ENCODE data around the gene SPINK8.
"Not testable (repeated sequence)": the region's sequence is repeated elsewhere in the genome, so short reads cannot be mapped to it uniquely, and the experiment has no call there.

The SPINK8 gene

DNA sequence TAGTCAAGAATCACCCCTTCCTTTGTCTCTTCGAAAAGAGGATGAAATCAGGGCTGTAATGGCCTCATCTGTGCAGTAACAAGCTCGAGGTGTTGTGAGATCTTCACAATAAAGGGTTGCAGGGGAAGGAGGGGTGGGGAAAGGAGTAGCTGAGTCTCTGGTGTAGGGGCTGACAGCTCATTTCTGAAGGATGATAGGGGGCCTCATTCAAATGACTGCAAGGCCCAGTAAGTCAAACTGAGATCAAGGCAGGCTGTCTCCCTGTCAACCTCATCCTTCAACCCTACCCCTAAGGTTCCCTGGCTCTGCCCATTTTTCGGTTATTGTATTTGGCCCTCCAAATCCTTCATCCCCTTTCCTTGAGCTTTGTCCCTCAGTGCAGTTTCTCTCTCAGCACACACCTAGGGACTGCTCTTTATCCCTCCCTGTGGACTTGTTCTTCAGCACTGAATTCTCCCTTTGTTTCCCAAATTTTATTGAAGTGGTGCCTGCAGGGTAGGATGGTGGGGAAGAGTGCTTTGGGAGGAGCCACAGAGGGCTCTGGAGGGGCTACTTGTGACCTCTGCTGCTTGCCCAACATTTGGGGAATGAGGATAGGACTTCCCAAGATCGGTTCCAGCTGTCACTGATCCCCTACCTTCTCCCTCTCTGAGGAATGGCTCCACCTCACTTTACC, 54.4 kb downstream of the SPINK8 start:
- Histone ChIP-seq H3K4me1 (ENCODE audit: control insufficient read depth, insufficient read depth, low read length, unreplicated experiment) (no peaks in the 10 kb centered on the region), H3K27me3 (ENCODE audit: insufficient read depth, low read length) (no peaks in the 10 kb centered on the region), H2AFZ (ENCODE audit: low read length, unreplicated experiment) (no peak overlapping the region), H3K36me3 (ENCODE audit: insufficient read depth, low read length) (no peaks in the 10 kb centered on the region), H3K27ac (ENCODE audit: low read depth, low read length) (no peak overlapping the region), H3K4me3 (ENCODE audit: low read depth, low read length) (no peak overlapping the region), H3K79me2 (ENCODE audit: control insufficient read depth, insufficient read depth, low read length, unreplicated experiment) (no peaks in the 10 kb centered on the region)

GRCh38 chr3:48276911-48277641, 56.4 kb downstream of the SPINK8 start:
- Histone ChIP-seq H3K27ac (ENCODE audit: low read depth, low read length) (no peak overlapping the region), H3K27me3 (ENCODE audit: insufficient read depth, low read length) (no peaks in the 10 kb centered on the region), H3K36me3 (ENCODE audit: insufficient read depth, low read length) (no peaks in the 10 kb centered on the region), H3K79me2 (ENCODE audit: control insufficient read depth, insufficient read depth, low read length, unreplicated experiment) (no peaks in the 10 kb centered on the region), H3K4me3 (ENCODE audit: low read depth, low read length) (no peak overlapping the region), H3K4me1 (ENCODE audit: control insufficient read depth, insufficient read depth, low read length, unreplicated experiment) (no peaks in the 10 kb centered on the region), H2AFZ (ENCODE audit: low read length, unreplicated experiment) (no peak overlapping the region)

- Histone ChIP-seq H3K4me3 (ENCODE audit: low read depth, low read length) (no peak overlapping the region), H2AFZ (ENCODE audit: low read length, unreplicated experiment) (no peak overlapping the region), H3K36me3 (ENCODE audit: insufficient read depth, low read length) (no peaks in the 10 kb centered on the region), H3K27ac (ENCODE audit: low read depth, low read length) (no peak overlapping the region), H3K79me2 (ENCODE audit: control insufficient read depth, insufficient read depth, low read length, unreplicated experiment) (no peaks in the 10 kb centered on the region), H3K4me1 (ENCODE audit: control insufficient read depth, insufficient read depth, low read length, unreplicated experiment) (no peaks in the 10 kb centered on the region), H3K27me3 (ENCODE audit: insufficient read depth, low read length) (no peaks in the 10 kb centered on the region)
These were observed 58.0 kb downstream of the SPINK8 start for GRCh38 chr3:48275287-48276027.

DNA sequence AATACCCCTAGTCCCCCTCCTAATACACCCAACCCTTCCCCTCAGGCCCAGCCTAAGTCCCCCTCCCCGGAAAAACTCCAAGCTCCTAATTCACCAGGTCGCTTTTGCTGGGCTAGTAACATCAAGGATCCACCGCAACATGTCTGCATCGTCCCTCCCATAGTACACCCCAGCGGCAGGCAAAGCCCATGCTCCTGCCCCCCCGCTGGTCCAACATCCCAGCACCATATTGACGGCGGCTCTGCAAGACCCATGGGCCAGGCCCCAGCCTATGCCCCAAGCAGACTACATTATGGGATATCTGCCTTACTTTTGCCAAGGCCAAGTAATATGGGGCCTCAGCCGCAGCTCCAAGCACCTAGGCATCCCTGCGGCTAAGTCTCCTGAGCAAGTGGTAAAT, 59.0 kb downstream of the SPINK8 start:
- H3K27me3 ChIP-seq (ENCODE audit: insufficient read depth, low read length) = no peaks in the 10 kb centered on the region
- H3K4me1 ChIP-seq (ENCODE audit: control insufficient read depth, insufficient read depth, low read length, unreplicated experiment) = no peaks in the 10 kb centered on the region
- H3K36me3 ChIP-seq (ENCODE audit: insufficient read depth, low read length) = no peaks in the 10 kb centered on the region
- H2AFZ ChIP-seq (ENCODE audit: low read length, unreplicated experiment) = no peak overlapping the region
- H3K27ac ChIP-seq (ENCODE audit: low read depth, low read length) = no peak overlapping the region
- H3K79me2 ChIP-seq (ENCODE audit: control insufficient read depth, insufficient read depth, low read length, unreplicated experiment) = no peaks in the 10 kb centered on the region
- no peak overlapping the region for H3K4me3 ChIP-seq (ENCODE audit: low read depth, low read length)

- Histone ChIP-seq H3K27me3 (ENCODE audit: insufficient read depth, low read length) (no peaks in the 10 kb centered on the region), H3K4me3 (ENCODE audit: low read depth, low read length) (no peak overlapping the region), H3K79me2 (ENCODE audit: control insufficient read depth, insufficient read depth, low read length, unreplicated experiment) (no peaks in the 10 kb centered on the region), H3K27ac (ENCODE audit: low read depth, low read length) (no peak overlapping the region), H2AFZ (ENCODE audit: low read length, unreplicated experiment) (no peak overlapping the region), H3K4me1 (ENCODE audit: control insufficient read depth, insufficient read depth, low read length, unreplicated experiment) (no peaks in the 10 kb centered on the region), H3K36me3 (ENCODE audit: insufficient read depth, low read length) (no peaks in the 10 kb centered on the region)
These were observed 59.8 kb downstream of the SPINK8 start for GRCh38 chr3:48273594-48274211.

DNA sequence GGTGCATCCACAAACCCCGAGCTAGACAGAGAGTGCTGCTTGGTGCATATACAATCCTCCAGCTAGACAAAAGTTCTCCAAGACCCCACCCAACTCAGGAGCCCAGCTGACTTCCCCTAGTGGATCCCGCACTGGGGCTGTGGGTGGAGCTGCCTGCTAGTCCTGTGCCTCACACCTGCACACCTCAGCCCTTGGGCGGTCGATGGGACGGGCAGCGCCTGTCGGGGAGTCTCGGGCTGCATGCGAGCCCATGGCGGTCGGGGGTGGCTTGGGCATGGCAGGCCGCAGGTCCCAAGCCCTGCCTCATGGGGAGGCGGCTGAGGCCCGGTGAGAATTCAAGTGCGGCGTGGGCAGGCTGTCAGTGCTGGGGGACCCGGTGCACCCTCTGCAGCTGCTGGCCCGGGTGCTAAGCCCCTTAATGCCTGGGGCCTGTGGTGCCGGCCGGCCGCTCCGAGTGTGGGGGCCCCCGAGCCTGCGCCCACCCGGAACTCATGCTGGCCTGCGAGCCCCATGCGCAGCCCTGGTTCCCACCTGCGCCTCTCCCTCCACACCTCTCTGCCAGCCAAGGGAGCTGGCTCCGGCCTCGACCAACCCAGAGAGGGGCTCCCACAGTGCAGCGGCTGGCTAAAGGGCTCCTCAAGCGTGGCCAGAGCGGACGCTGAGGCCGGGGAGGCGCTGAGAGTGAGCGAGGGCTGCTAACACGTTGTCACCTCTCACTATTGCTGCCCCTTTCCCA, 61.5 kb downstream of the SPINK8 start:
- Histone ChIP-seq H3K36me3 (ENCODE audit: insufficient read depth, low read length) (no peaks in the 10 kb centered on the region), H3K4me1 (ENCODE audit: control insufficient read depth, insufficient read depth, low read length, unreplicated experiment) (no peaks in the 10 kb centered on the region)

GRCh38 chr3:48271223-48271622, 62.2 kb downstream of the SPINK8 start:
- not testable (repeated sequence) for H3K79me2 ChIP-seq (ENCODE audit: control insufficient read depth, insufficient read depth, low read length, unreplicated experiment); H3K36me3 ChIP-seq (ENCODE audit: insufficient read depth, low read length); H2AFZ ChIP-seq (ENCODE audit: low read length, unreplicated experiment); H3K27ac ChIP-seq (ENCODE audit: low read depth, low read length); H3K4me1 ChIP-seq (ENCODE audit: control insufficient read depth, insufficient read depth, low read length, unreplicated experiment); H3K4me3 ChIP-seq (ENCODE audit: low read depth, low read length); H3K27me3 ChIP-seq (ENCODE audit: insufficient read depth, low read length)

More for the DNA sequence above, 61.5 kb downstream of the SPINK8 start:
- Histone ChIP-seq H3K27ac (ENCODE audit: low read depth, low read length) (no peak overlapping the region), H3K27me3 (ENCODE audit: insufficient read depth, low read length) (no peaks in the 10 kb centered on the region), H3K79me2 (ENCODE audit: control insufficient read depth, insufficient read depth, low read length, unreplicated experiment) (no peaks in the 10 kb centered on the region), H2AFZ (ENCODE audit: low read length, unreplicated experiment) (no peak overlapping the region), H3K4me3 (ENCODE audit: low read depth, low read length) (no peak overlapping the region)

GRCh38 chr3:48270306-48270705, 63.2 kb downstream of the SPINK8 start:
- no peaks in the 10 kb centered on the region for H3K79me2 ChIP-seq (ENCODE audit: control insufficient read depth, insufficient read depth, low read length, unreplicated experiment)
- no peak overlapping the region for H2AFZ ChIP-seq (ENCODE audit: low read length, unreplicated experiment)
- no peaks in the 10 kb centered on the region for H3K4me1 ChIP-seq (ENCODE audit: control insufficient read depth, insufficient read depth, low read length, unreplicated experiment)
- no peak overlapping the region for H3K27ac ChIP-seq (ENCODE audit: low read depth, low read length)
- H3K36me3 ChIP-seq (ENCODE audit: insufficient read depth, low read length) = no peaks in the 10 kb centered on the region
- H3K4me3 ChIP-seq (ENCODE audit: low read depth, low read length) = no peak overlapping the region
- no peaks in the 10 kb centered on the region for H3K27me3 ChIP-seq (ENCODE audit: insufficient read depth, low read length)

GRCh38 chr3:48269592-48269991, 63.9 kb downstream of the SPINK8 start:
- H3K4me3 ChIP-seq (ENCODE audit: low read depth, low read length) = no peak overlapping the region
- no peak overlapping the region for H2AFZ ChIP-seq (ENCODE audit: low read length, unreplicated experiment)
- no peak overlapping the region for H3K27ac ChIP-seq (ENCODE audit: low read depth, low read length)
- no peaks in the 10 kb centered on the region for H3K27me3 ChIP-seq (ENCODE audit: insufficient read depth, low read length)
- no peaks in the 10 kb centered on the region for H3K36me3 ChIP-seq (ENCODE audit: insufficient read depth, low read length)
- no peaks in the 10 kb centered on the region for H3K79me2 ChIP-seq (ENCODE audit: control insufficient read depth, insufficient read depth, low read length, unreplicated experiment)
- H3K4me1 ChIP-seq (ENCODE audit: control insufficient read depth, insufficient read depth, low read length, unreplicated experiment) = no peaks in the 10 kb centered on the region

GRCh38 chr3:48268936-48269561, 64.4 kb downstream of the SPINK8 start:
- Histone ChIP-seq H3K27me3 (ENCODE audit: insufficient read depth, low read length) (no peaks in the 10 kb centered on the region), H2AFZ (ENCODE audit: low read length, unreplicated experiment) (no peak overlapping the region), H3K79me2 (ENCODE audit: control insufficient read depth, insufficient read depth, low read length, unreplicated experiment) (no peaks in the 10 kb centered on the region), H3K4me3 (ENCODE audit: low read depth, low read length) (no peak overlapping the region), H3K27ac (ENCODE audit: low read depth, low read length) (no peak overlapping the region), H3K36me3 (ENCODE audit: insufficient read depth, low read length) (no peaks in the 10 kb centered on the region), H3K4me1 (ENCODE audit: control insufficient read depth, insufficient read depth, low read length, unreplicated experiment) (no peaks in the 10 kb centered on the region)
